ENCODE results near the gene TAF1B. TPM values are rescaled to one million over a fixed set of nuclear protein-coding genes. Genes with fewer than 3 reads are reported as not detected.

The TAF1B gene
- total RNA-seq, 1 donor: 13.7 TPM

GRCh38 chr2:9805435-9806297 lies 37.6 kb upstream of the TAF1B start:
- no peaks in the 10 kb centered on the region for H3K9me3 ChIP-seq (ENCODE audit: low read depth, low read length)
- H3K4me3 ChIP-seq (ENCODE audit: low read length): no peak overlapping the region
- H3K27me3 ChIP-seq (ENCODE audit: insufficient read depth, low read length): no peaks in the 10 kb centered on the region
- H3K4me1 ChIP-seq (ENCODE audit: insufficient read depth, low read length): peaks cover 13% of the 10 kb centered on the region

GRCh38 chr2:9806298-9806610 lies 37.0 kb upstream of the TAF1B start:
- Histone ChIP-seq H3K27me3 (ENCODE audit: insufficient read depth, low read length) (no peaks in the 10 kb centered on the region), H3K9me3 (ENCODE audit: low read depth, low read length) (no peaks in the 10 kb centered on the region), H3K4me3 (ENCODE audit: low read length) (no peak overlapping the region), H3K4me1 (ENCODE audit: insufficient read depth, low read length) (peaks cover 7% of the 10 kb centered on the region)

- no peak overlapping the region for H3K4me3 ChIP-seq (ENCODE audit: low read length)
- no peaks in the 10 kb centered on the region for H3K27me3 ChIP-seq (ENCODE audit: insufficient read depth, low read length)
- H3K9me3 ChIP-seq (ENCODE audit: low read depth, low read length): no peaks in the 10 kb centered on the region
- H3K4me1 ChIP-seq (ENCODE audit: insufficient read depth, low read length): peaks cover 3% of the 10 kb centered on the region
These were observed 36.6 kb upstream of the TAF1B start for GRCh38 chr2:9806656-9807055.

- H3K4me3 ChIP-seq (ENCODE audit: low read length): no peak overlapping the region
- no peaks in the 10 kb centered on the region for H3K9me3 ChIP-seq (ENCODE audit: low read depth, low read length)
- no peaks in the 10 kb centered on the region for H3K27me3 ChIP-seq (ENCODE audit: insufficient read depth, low read length)
- no peaks in the 10 kb centered on the region for H3K4me1 ChIP-seq (ENCODE audit: insufficient read depth, low read length)
These were observed 36.2 kb upstream of the TAF1B start for GRCh38 chr2:9807056-9807455.

GRCh38 chr2:9807555-9808305 lies 35.5 kb upstream of the TAF1B start:
- no peaks in the 10 kb centered on the region for H3K9me3 ChIP-seq (ENCODE audit: low read depth, low read length)
- no peaks in the 10 kb centered on the region for H3K27me3 ChIP-seq (ENCODE audit: insufficient read depth, low read length)
- no peak overlapping the region for H3K4me3 ChIP-seq (ENCODE audit: low read length)
- H3K4me1 ChIP-seq (ENCODE audit: insufficient read depth, low read length): peaks cover 4% of the 10 kb centered on the region

DNA sequence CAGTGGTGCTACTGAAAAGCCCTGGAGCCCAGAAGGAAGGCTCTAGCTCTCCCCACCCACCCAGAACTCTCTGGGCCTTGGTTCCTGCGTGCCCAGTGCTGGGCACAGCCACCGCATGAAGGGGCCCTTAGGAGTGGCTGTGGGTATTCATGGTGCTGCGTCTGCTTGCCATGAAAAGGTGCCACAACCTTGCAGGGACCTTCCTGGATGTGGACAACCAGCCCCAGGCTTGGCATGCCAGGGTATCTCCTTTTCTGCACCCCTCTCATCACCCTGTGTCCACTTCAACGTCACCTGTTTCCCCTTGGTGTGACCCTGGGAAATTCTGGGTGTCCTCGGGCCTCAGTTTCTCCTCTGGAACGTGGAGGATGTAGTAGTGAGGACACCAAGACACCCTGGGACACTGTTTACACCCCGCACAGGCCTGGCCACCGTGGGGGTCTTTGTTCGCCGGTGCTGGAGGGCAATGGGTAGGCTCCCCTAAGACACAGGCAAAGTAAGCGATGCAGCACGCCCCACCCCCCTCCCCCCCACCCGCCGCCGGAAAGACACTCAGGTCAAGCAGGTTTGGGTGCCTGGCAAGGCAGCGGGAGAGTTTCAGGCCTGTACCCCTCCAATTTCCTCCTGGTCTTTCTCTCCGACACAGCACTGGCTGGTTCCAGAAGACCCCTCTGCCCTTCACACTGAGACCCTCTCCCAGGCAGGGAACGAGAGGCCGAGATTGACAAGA lies 34.8 kb upstream of the TAF1B start:
- Histone ChIP-seq H3K9me3 (ENCODE audit: low read depth, low read length) (no peaks in the 10 kb centered on the region), H3K4me1 (ENCODE audit: insufficient read depth, low read length) (peaks cover 11% of the 10 kb centered on the region), H3K27me3 (ENCODE audit: insufficient read depth, low read length) (no peaks in the 10 kb centered on the region)

DNA sequence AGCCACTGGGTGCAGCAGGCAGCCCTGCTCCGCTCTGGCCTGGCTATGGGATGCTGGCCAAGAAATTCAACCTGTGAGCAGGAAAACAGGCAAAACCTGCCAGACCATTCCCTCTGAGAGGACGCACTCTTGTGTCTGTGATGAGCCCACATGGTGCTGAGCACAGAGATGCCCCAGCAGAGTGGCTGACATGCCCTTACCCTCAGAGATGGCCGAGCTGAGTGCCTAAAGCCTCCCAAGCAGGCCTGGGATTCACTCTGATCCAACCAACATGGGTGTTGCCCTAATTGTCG lies 34.3 kb upstream of the TAF1B start:
- Histone ChIP-seq H3K4me3 (ENCODE audit: low read length) (no peak overlapping the region), H3K27me3 (ENCODE audit: insufficient read depth, low read length) (no peaks in the 10 kb centered on the region), H3K9me3 (ENCODE audit: low read depth, low read length) (no peaks in the 10 kb centered on the region), H3K4me1 (ENCODE audit: insufficient read depth, low read length) (peaks cover 16% of the 10 kb centered on the region)

More for the DNA sequence above, 34.8 kb upstream of the TAF1B start:
- H3K4me3 ChIP-seq (ENCODE audit: low read length): no peak overlapping the region

- Histone ChIP-seq H3K4me3 (ENCODE audit: low read length) (no peak overlapping the region), H3K9me3 (ENCODE audit: low read depth, low read length) (no peaks in the 10 kb centered on the region), H3K27me3 (ENCODE audit: insufficient read depth, low read length) (no peaks in the 10 kb centered on the region), H3K4me1 (ENCODE audit: insufficient read depth, low read length) (peaks cover 18% of the 10 kb centered on the region)
These were observed 33.7 kb upstream of the TAF1B start for GRCh38 chr2:9809448-9810088.

- Histone ChIP-seq H3K27me3 (ENCODE audit: insufficient read depth, low read length) (no peaks in the 10 kb centered on the region), H3K4me3 (ENCODE audit: low read length) (no peak overlapping the region), H3K4me1 (ENCODE audit: insufficient read depth, low read length) (peaks cover 18% of the 10 kb centered on the region)
These were observed 32.1 kb upstream of the TAF1B start for GRCh38 chr2:9811216-9811615.

GRCh38 chr2:9811679-9812511 lies 31.4 kb upstream of the TAF1B start:
- Histone ChIP-seq H3K4me3 (ENCODE audit: low read length) (no peak overlapping the region), H3K4me1 (ENCODE audit: insufficient read depth, low read length) (peaks cover 18% of the 10 kb centered on the region), H3K27me3 (ENCODE audit: insufficient read depth, low read length) (no peaks in the 10 kb centered on the region), H3K9me3 (ENCODE audit: low read depth, low read length) (no peaks in the 10 kb centered on the region)

More at GRCh38 chr2:9811216-9811615, 32.1 kb upstream of the TAF1B start:
- no peaks in the 10 kb centered on the region for H3K9me3 ChIP-seq (ENCODE audit: low read depth, low read length)

- H3K4me3 ChIP-seq (ENCODE audit: low read length): no peak overlapping the region
- no peaks in the 10 kb centered on the region for H3K27me3 ChIP-seq (ENCODE audit: insufficient read depth, low read length)
- H3K9me3 ChIP-seq (ENCODE audit: low read depth, low read length): no peaks in the 10 kb centered on the region
- H3K4me1 ChIP-seq (ENCODE audit: insufficient read depth, low read length): peaks cover 18% of the 10 kb centered on the region
These were observed 30.3 kb upstream of the TAF1B start for GRCh38 chr2:9812945-9813311.

GRCh38 chr2:9813312-9814128 lies 29.8 kb upstream of the TAF1B start:
- no peaks in the 10 kb centered on the region for H3K27me3 ChIP-seq (ENCODE audit: insufficient read depth, low read length)
- H3K9me3 ChIP-seq (ENCODE audit: low read depth, low read length): no peaks in the 10 kb centered on the region
- H3K4me1 ChIP-seq (ENCODE audit: insufficient read depth, low read length): peaks cover 18% of the 10 kb centered on the region
- H3K4me3 ChIP-seq (ENCODE audit: low read length): no peak overlapping the region

- Histone ChIP-seq H3K4me3 (ENCODE audit: low read length) (no peak overlapping the region), H3K27me3 (ENCODE audit: insufficient read depth, low read length) (no peaks in the 10 kb centered on the region), H3K9me3 (ENCODE audit: low read depth, low read length) (no peaks in the 10 kb centered on the region), H3K4me1 (ENCODE audit: insufficient read depth, low read length) (peaks cover 18% of the 10 kb centered on the region)
These were observed 29.0 kb upstream of the TAF1B start for GRCh38 chr2:9814129-9814868.
